Upper lobe of right lung (tissue), 1 donor: ENCODE results near the gene KCNJ4. TPM values are rescaled to one million over a fixed set of nuclear protein-coding genes. Genes with fewer than 3 reads are reported as not detected.
"Not testable (repeated sequence)": the region's sequence is repeated elsewhere in the genome, so short reads cannot be mapped to it uniquely, and the experiment has no call there.

ENCODE experiments used
- ATAC-seq: fragments of 200-7000 bp; cut with Tn5 transposase; one replicate; pipeline ENCODE4 v1.9.1; 2020; ENCODE audit warnings: mild to moderate bottlenecking, moderate library complexity
- DNase-seq: peaks from one replicate; pipeline ENCODE4 v3.0.0-alpha.2; 2020
- H3K27ac ChIP-seq: fragments of 200-600 bp; one replicate; pipeline ENCODE4 v1.8.0; 2022
- H3K27me3 ChIP-seq: fragments of 200-600 bp; one replicate; pipeline ENCODE4 v1.8.0; 2022; ENCODE audit warnings: mild to moderate bottlenecking
- H3K36me3 ChIP-seq: fragments of 200-600 bp; one replicate; pipeline ENCODE4 v1.8.0; 2022
- H3K4me1 ChIP-seq: fragments of 200-600 bp; one replicate; pipeline ENCODE4 v1.8.0; 2022
- H3K4me3 ChIP-seq: fragments of 200-600 bp; one replicate; pipeline ENCODE4 v1.8.0; 2022; ENCODE audit warnings: mild to moderate bottlenecking
- H3K9me3 ChIP-seq: fragments of 200-600 bp; one replicate; pipeline ENCODE4 v1.8.0; 2022
- CTCF ChIP-seq: fragments of 200-600 bp; IDR thresholded peaks from one replicate; pipeline ENCODE4 v1.8.0; 2022; ENCODE audit warnings: antibody characterized with exemption
- intact Hi-C: fragments of 100-400 bp; cut with DNase I; formaldehyde crosslinking; loops from one replicate; pipeline ENCODE4 v1.11.0; 2022
- total RNA-seq: library from RNA; stranded (reverse); fragmentation: NEBNext Ultra II Directional; extraction: Animal tissue kit (Norgen Biotek cat#: 25700); gene quantifications from one replicate; pipeline ENCODE4 v1.2.1, GENCODE V29; 2021
- donor health status: DM: no; HTN: yes; CAD: no; lungs with severe emphysema.

The KCNJ4 gene
- total RNA-seq, 1 donor from 2014 or later, result not detected

- H3K27me3 ChIP-seq, H3K4me3 ChIP-seq, intact Hi-C loops, ATAC-seq, H3K36me3 ChIP-seq, H3K9me3 ChIP-seq, DNase-seq: not testable (repeated sequence)
- peak overlapping the region; percentile 58 for H3K27ac ChIP-seq
- H3K4me1 ChIP-seq, result peaks cover 11% of the 10 kb centered on the region
Observed at GRCh38 chr22:38394929-38395624, 59.9 kb downstream of the KCNJ4 start.

- H3K27me3 ChIP-seq, H3K36me3 ChIP-seq, DNase-seq, H3K4me3 ChIP-seq, H3K27ac ChIP-seq, H3K9me3 ChIP-seq, intact Hi-C loops, H3K4me1 ChIP-seq, ATAC-seq: not testable (repeated sequence)
Observed at GRCh38 chr22:38389428-38389818, 65.6 kb downstream of the KCNJ4 start.

- H3K27me3 ChIP-seq, H3K9me3 ChIP-seq, DNase-seq, H3K4me3 ChIP-seq, H3K27ac ChIP-seq, H3K36me3 ChIP-seq, ATAC-seq, H3K4me1 ChIP-seq, intact Hi-C loops: not testable (repeated sequence)
Observed at GRCh38 chr22:38388506-38389427, 66.2 kb downstream of the KCNJ4 start.

GRCh38 chr22:38386918-38387317, 68.1 kb downstream of the KCNJ4 start:
- not testable (repeated sequence) for H3K27ac ChIP-seq

GRCh38 chr22:38383417-38383816, 71.6 kb downstream of the KCNJ4 start:
- Histone ChIP-seq H3K27ac (no peak overlapping the region), H3K36me3 (peaks cover 11% of the 10 kb centered on the region), H3K4me1 (no peaks in the 10 kb centered on the region), H3K4me3 (no peak overlapping the region), H3K27me3 (no peaks in the 10 kb centered on the region), H3K9me3 (no peaks in the 10 kb centered on the region)
- intact Hi-C loops, result no loop called here
- ATAC-seq, result no peak
- DNase-seq, result no peak
- TF ChIP-seq CTCF, result no peak

More at GRCh38 chr22:38386918-38387317, 68.1 kb downstream of the KCNJ4 start:
- H3K36me3 ChIP-seq, H3K4me3 ChIP-seq, intact Hi-C loops, DNase-seq, H3K4me1 ChIP-seq, H3K9me3 ChIP-seq, H3K27me3 ChIP-seq, ATAC-seq: not testable (repeated sequence)

- peaks cover 17% of the 10 kb centered on the region for H3K36me3 ChIP-seq
Observed at GRCh38 chr22:38381371-38381770, 73.6 kb downstream of the KCNJ4 start.

More at GRCh38 chr22:38381371-38381770, 73.6 kb downstream of the KCNJ4 start:
- H3K27ac ChIP-seq, intact Hi-C loops, DNase-seq, ATAC-seq, H3K4me1 ChIP-seq, H3K4me3 ChIP-seq, H3K27me3 ChIP-seq, H3K9me3 ChIP-seq: not testable (repeated sequence)

Other genes starting within 250 kb of the KCNJ4 start
- 79.2 TPM for gene TMEM184B, start 182.2 kb downstream of the KCNJ4 start, total RNA-seq
- gene CSNK1E, start 137.8 kb downstream of the KCNJ4 start, total RNA-seq, result 115 TPM
- gene KDELR3, start 12.9 kb upstream of the KCNJ4 start, total RNA-seq, result 5.9 TPM
- 480 TPM for gene DDX17, start 51.1 kb upstream of the KCNJ4 start, total RNA-seq
- gene DMC1, start 115.0 kb upstream of the KCNJ4 start, total RNA-seq, result not detected
- gene FAM227A, start 201.2 kb upstream of the KCNJ4 start, total RNA-seq, result 0.98 TPM
- gene CBY1, start 201.4 kb upstream of the KCNJ4 start, total RNA-seq, result 34.6 TPM
- gene TOMM22, start 226.8 kb upstream of the KCNJ4 start, total RNA-seq, result 51.6 TPM
- gene JOSD1, start 245.7 kb upstream of the KCNJ4 start, total RNA-seq, result 52.1 TPM